H1 (cell line): ENCODE data around the gene PCBP4. TPM values are rescaled to one million over a fixed set of nuclear protein-coding genes. Genes with fewer than 3 reads are reported as not detected.

Experiments used
- CTCF ChIA-PET: fragments of 300-600 bp; sonication (Branson Sonifier 250); formaldehyde crosslinking; loops from one replicate; lab custom pipeline; 2021; ENCODE audit not compliant: partially characterized antibody; lab: Charles Lee
- POLR2A ChIA-PET: fragments of 300-600 bp; sonication (Branson Sonifier 250); formaldehyde crosslinking; loops from one replicate; lab custom pipeline; 2021; ENCODE audit warnings: inconsistent platforms; ENCODE audit not compliant: partially characterized antibody; lab: Charles Lee
- DNase-seq, 2 experiments: peaks; one replicate each; pipeline versions ENCODE4 v3.0.0 to v3.0.0-alpha.2; 2010 to 2022; ENCODE audit warnings: low spot score in 2 of 2, low read depth in 1 of 2, mixed read lengths in 1 of 2
- FAIRE-seq: peaks from 2 replicates; lab custom pipeline; 2011; peaks lifted over from hg19 to GRCh38; lab: Jason Lieb, UNC
- H2AFZ ChIP-seq: 2 replicates; pipeline ENCODE4 v1.8.1; 2012; ENCODE audit warnings: low read length, inconsistent platforms
- H2AK5ac ChIP-seq: 2 replicates; pipeline ENCODE4 v1.6.1; 2013; ENCODE audit warnings: low read depth, low read length
- H2BK120ac ChIP-seq: replicated peaks from 2 replicates; pipeline ENCODE3; 2013; ENCODE audit warnings: low read depth, low read length, inconsistent platforms
- H2BK12ac ChIP-seq: 2 replicates; pipeline ENCODE4 v1.6.1; 2013; ENCODE audit warnings: low read depth, low read length
- H2BK15ac ChIP-seq: 2 replicates; pipeline ENCODE4 v1.6.1; 2013; ENCODE audit warnings: low read length
- H2BK20ac ChIP-seq: 2 replicates; pipeline ENCODE4 v1.6.1; 2013; ENCODE audit warnings: low read length
- H2BK5ac ChIP-seq: 2 replicates; pipeline ENCODE4 v1.6.1; 2013; ENCODE audit warnings: low read depth, low read length
- H3K14ac ChIP-seq: 2 replicates; pipeline ENCODE4 v1.6.1; 2013; ENCODE audit warnings: inconsistent platforms; ENCODE audit not compliant: insufficient read length
- H3K18ac ChIP-seq: 2 replicates; pipeline ENCODE4 v1.6.1; 2013; ENCODE audit warnings: low read length; ENCODE audit errors: extremely low read depth
- H3K23ac ChIP-seq: 2 replicates; pipeline ENCODE4 v1.6.1; 2013; ENCODE audit warnings: inconsistent platforms; ENCODE audit not compliant: insufficient read length
- H3K23me2 ChIP-seq: 2 replicates; pipeline ENCODE4 v1.6.1; 2013; ENCODE audit warnings: low read depth, low read length
- H3K27ac ChIP-seq: 2 replicates; pipeline ENCODE4 v1.6.1; 2011; ENCODE audit warnings: low read depth, low read length, inconsistent platforms
- H3K27me3 ChIP-seq, 4 experiments: replicated peaks in 1 of 4; 1 replicate in 1 of 4; 2 replicates in 3 of 4; pipeline versions ENCODE4 v1.6.1 to v1.8.1; 2011 to 2013; ENCODE audit warnings: low read length in 3 of 4, mild to moderate bottlenecking in 3 of 4, inconsistent platforms in 2 of 4, mixed read lengths in 2 of 4, moderate library complexity in 1 of 4; ENCODE audit not compliant: control insufficient read depth in 3 of 4, insufficient read depth in 3 of 4; ENCODE audit errors: extremely low read depth in 1 of 4
- H3K36me3 ChIP-seq, 4 experiments: 2 replicates each; pipeline versions ENCODE4 v1.6.1 to v1.8.1; 2011 to 2013; ENCODE audit warnings: mild to moderate bottlenecking in 4 of 4, low read length in 3 of 4, moderate library complexity in 2 of 4, control low read depth in 1 of 4, inconsistent platforms in 1 of 4; ENCODE audit not compliant: insufficient read depth in 4 of 4, control insufficient read depth in 2 of 4
- H3K4ac ChIP-seq: replicated peaks from 2 replicates; pipeline ENCODE3; 2013; ENCODE audit warnings: low read length, low read depth, mixed read lengths, inconsistent platforms; ENCODE audit not compliant: insufficient read length
- H3K4me1 ChIP-seq, 4 experiments: replicated peaks in 1 of 4; 1 replicate in 1 of 4; 2 replicates in 3 of 4; pipeline versions ENCODE4 v1.6.1 to v1.8.1; 2011 to 2013; ENCODE audit warnings: low read length in 3 of 4, inconsistent platforms in 2 of 4, mixed read lengths in 1 of 4; ENCODE audit not compliant: insufficient read depth in 4 of 4, control insufficient read depth in 3 of 4
- H3K4me2 ChIP-seq, 2 experiments: 2 replicates each; pipeline versions ENCODE4 v1.6.1 to v1.8.1; 2011 to 2013; ENCODE audit warnings: low read depth in 2 of 2, low read length in 2 of 2, control low read depth in 1 of 2, inconsistent platforms in 1 of 2, mild to moderate bottlenecking in 1 of 2; ENCODE audit not compliant: insufficient read depth in 1 of 2
- H3K4me3 ChIP-seq, 4 experiments: fragments of 200-600, 300-600 bp in 1 of 4; sonication (generic), shearing (Covaris generic), sonication (Bioruptor Twin) in 1 of 4; 2 replicates each; pipeline versions ENCODE4 v1.5.1 to v1.8.1; 2011 to 2016; ENCODE audit warnings: low read length in 4 of 4, low read depth in 3 of 4, control low read depth in 2 of 4, inconsistent platforms in 2 of 4, mild to moderate bottlenecking in 2 of 4, mixed read lengths in 1 of 4, moderate library complexity in 1 of 4; ENCODE audit not compliant: insufficient read depth in 2 of 4; ENCODE audit errors: extremely low read depth in 1 of 4
- H3K56ac ChIP-seq: replicated peaks from 2 replicates; pipeline ENCODE3; 2013; ENCODE audit warnings: low read depth, mild to moderate bottlenecking, mixed read lengths, low read length, inconsistent platforms; ENCODE audit not compliant: insufficient read length
- H3K79me1 ChIP-seq: 2 replicates; pipeline ENCODE4 v1.6.1; 2013; ENCODE audit warnings: low read depth, low read length, control low read depth
- H3K79me2 ChIP-seq, 2 experiments: 2 replicates each; pipeline versions ENCODE4 v1.6.1 to v1.8.1; 2012 to 2013; ENCODE audit warnings: low read length in 2 of 2, mild to moderate bottlenecking in 2 of 2, inconsistent platforms in 1 of 2; ENCODE audit not compliant: insufficient read depth in 2 of 2, control insufficient read depth in 1 of 2
- H3K9ac ChIP-seq, 4 experiments: replicated peaks in 1 of 4; 1 replicate in 1 of 4; 2 replicates in 3 of 4; pipeline versions ENCODE4 v1.6.1 to v1.8.1; 2011 to 2013; ENCODE audit warnings: low read depth in 3 of 4, low read length in 3 of 4, control low read depth in 2 of 4, mild to moderate bottlenecking in 2 of 4, moderate library complexity in 2 of 4, inconsistent platforms in 1 of 4; ENCODE audit errors: extremely low read depth in 1 of 4
- H3K9me3 ChIP-seq, 2 experiments: 2 replicates each; pipeline versions ENCODE4 v1.6.1 to v1.8.1; 2012 to 2013; ENCODE audit warnings: mild to moderate bottlenecking in 2 of 2, moderate library complexity in 2 of 2, control low read depth in 1 of 2, inconsistent platforms in 1 of 2, low read depth in 1 of 2, low read length in 1 of 2, mixed read lengths in 1 of 2; ENCODE audit not compliant: insufficient read depth in 2 of 2
- H4K20me1 ChIP-seq, 2 experiments: replicated peaks in 1 of 2; 2 replicates each; pipeline versions ENCODE3 to v1.8.1; 2011 to 2013; ENCODE audit warnings: inconsistent platforms in 2 of 2, low read length in 2 of 2, mild to moderate bottlenecking in 1 of 2; ENCODE audit not compliant: insufficient read depth in 2 of 2, control insufficient read depth in 1 of 2
- H4K5ac ChIP-seq: 2 replicates; pipeline ENCODE4 v1.6.1; 2013; ENCODE audit warnings: low read length, low read depth, mixed read lengths, inconsistent platforms; ENCODE audit not compliant: insufficient read length
- H4K8ac ChIP-seq: 2 replicates; pipeline ENCODE4 v1.8.0; 2013; ENCODE audit warnings: mild to moderate bottlenecking, moderate library complexity, low read length, inconsistent platforms; ENCODE audit not compliant: insufficient read depth; ENCODE audit errors: extremely low read depth
- H4K91ac ChIP-seq: replicated peaks from 2 replicates; pipeline ENCODE3; 2013; ENCODE audit warnings: low read length, mixed read lengths, inconsistent platforms; ENCODE audit not compliant: insufficient read length
- BACH1 ChIP-seq: IDR thresholded peaks from 2 replicates; pipeline ENCODE4 v1.6.1; 2012; ENCODE audit warnings: low read length, improper control_type of control experiment
- EP300 ChIP-seq, 2 experiments: IDR thresholded peaks; 1 replicate in 1 of 2; 2 replicates in 1 of 2; pipeline ENCODE4 v1.6.1; 2011 to 2012; ENCODE audit warnings: low read depth in 2 of 2, low read length in 2 of 2, mild to moderate bottlenecking in 2 of 2, borderline replicate concordance in 1 of 2, inconsistent platforms in 1 of 2, moderate library complexity in 1 of 2
- WGBS, 2 experiments: shearing (Covaris generic) in 1 of 2; methylation state at CpG; one replicate each; pipeline versions ENCODE4 v1.1.6 to v1.1.7; 2013 to 2015; ENCODE audit warnings: low lambda C conversion rate in 2 of 2, mixed read lengths in 2 of 2, inconsistent platforms in 1 of 2, low coverage in 1 of 2, missing lambda C conversion rate in 1 of 2; ENCODE audit not compliant: insufficient replicate concordance in 2 of 2, insufficient coverage in 1 of 2, insufficient read length in 1 of 2; ENCODE audit errors: extremely low coverage in 1 of 2, missing lambda C conversion rate in 1 of 2; 5-methylcytosine and 5-hydroxymethylcytosine counted together
- polyA plus RNA-seq, 7 experiments: library from polyadenylated mRNA; depleted of rRNA in 3 of 7; stranded (reverse) in 5 of 7; unstranded in 2 of 7; fragments of >200 nt in 5 of 7; fragments of 200-250 nt in 2 of 7; gene quantifications; 1 replicate in 5 of 7; 2 replicates in 1 of 7; 4 replicates in 1 of 7; pipeline versions ENCODE4 v1.2.1 to v1.2.3, GENCODE V29; 2011 to 2013; ENCODE audit warnings: missing spikeins in 2 of 7, mixed read lengths in 2 of 7
- total RNA-seq: library from RNA; stranded (reverse); fragmentation: NEBNext Ultra II Directional; extraction: Animal tissue kit (Norgen Biotek cat#: 25700); gene quantifications from 2 replicates; pipeline ENCODE4 v1.2.1, GENCODE V29; 2021

Gene PCBP4
- total and polyA plus RNA-seq, 2 of the 8 experiments (the other 6 are each of a cell fraction or from before 2014, with no cell fraction given), result 16.4 to 34.1 TPM

- no peak for DNase-seq
- Histone ChIP-seq H3K23ac (no peak overlapping the region), H3K79me1 (peaks cover 12% of the 10 kb centered on the region), H3K4me1 (peaks cover 0 to 8% (median 4%) of the 10 kb centered on the region in 4 experiments; a peak in 5 of 7 replicates), H2BK5ac (no peak overlapping the region), H2AFZ (no peak overlapping the region), H3K4me2 (no peak overlapping the region), H3K9me3 (no peaks in the 10 kb centered on the region), H2BK12ac (no peak overlapping the region), H3K4me3 (no peak overlapping the region), H4K20me1 (peaks cover 3 to 39% of the 10 kb centered on the region in 2 experiments), H2BK15ac (no peak overlapping the region), H3K56ac (no peak overlapping the region), H3K27ac (no peak overlapping the region), H3K4ac (no peak overlapping the region), H3K27me3 (no peaks in the 10 kb centered on the region), H2AK5ac (no peak overlapping the region), H4K91ac (no peak overlapping the region), H3K9ac (no peak overlapping the region), H3K23me2 (peaks cover 7% of the 10 kb centered on the region; the same call in 1 of the 2 replicates), H3K79me2 (peaks cover 0 to 30% of the 10 kb centered on the region in 2 experiments; a peak in 3 of 4 replicates), H4K8ac (no peak overlapping the region; the same call in 1 of the 2 replicates), H3K18ac (no peak overlapping the region), H2BK20ac (no peak overlapping the region), H4K5ac (no peak overlapping the region), H2BK120ac (no peak overlapping the region), H3K36me3 (peaks cover 26 to 47% (median 41%) of the 10 kb centered on the region in 4 experiments), H3K14ac (no peak overlapping the region)
- no peak for FAIRE-seq
- 95% methylated on average over 9 of the region's 9 CpGs; no CpG with 5 or more reads in 1 of the 2 experiments for WGBS, 2 experiments
- CTCF ChIA-PET, result interaction anchor here (1.1 to 1.4 kb wide), 2 partner anchors 14 to 61 kb away, joined by 3 read pairs; no protein-coding TSS in a partner anchor
- POLR2A ChIA-PET, result interaction anchor here (1.3 to 2.0 kb wide), 4 partner anchors 10 to 59 kb away, joined by 3 to 5 read pairs (median 4); partner anchors contain the start of gene RPL29
- no peak for TF ChIP-seq BACH1
- TF ChIP-seq EP300 (IDR thresholded peaks at IDR 0.05; ENCODE audit: borderline replicate concordance in 1 of 2, low read depth in 2 of 2, low read length in 2 of 2), result no peak
These were observed 30.2 kb downstream of the PCBP4 start for GRCh38 chr3:51937014-51937413.
